ENCODE measurements around the gene IL34. TPM values are rescaled to one million over a fixed set of nuclear protein-coding genes. Genes with fewer than 3 reads are reported as not detected.

Gene IL34
- polyA plus RNA-seq, 1 donor from 2014 or later: 3.0 TPM

- Histone ChIP-seq H3K9me3 (ENCODE audit: low read length) (no peaks in the 10 kb centered on the region), H3K9me2 (ENCODE audit: insufficient read depth, low read length) (no peaks in the 10 kb centered on the region), H3K4me3 (ENCODE audit: low read length) (no peak overlapping the region), H3K27ac (ENCODE audit: low read length) (no peak overlapping the region), H3K9ac (ENCODE audit: low read length) (no peak overlapping the region), H3F3A (ENCODE audit: insufficient read depth, low read length, poor library complexity, severe bottlenecking) (no peaks in the 10 kb centered on the region), H3K4me2 (ENCODE audit: low read length) (no peak overlapping the region), H3K79me2 (replicated peaks; ENCODE audit: insufficient read depth, low read length) (peaks cover 23% of the 10 kb centered on the region), H3K36me3 (ENCODE audit: insufficient read depth, low read length) (no peaks in the 10 kb centered on the region), H3K27me3 (ENCODE audit: insufficient read depth, low read depth, low read length) (no peaks in the 10 kb centered on the region), H2AFZ (ENCODE audit: low read depth, low read length) (no peak overlapping the region), H4K20me1 (ENCODE audit: insufficient read depth) (peaks cover 3% of the 10 kb centered on the region)
- TF ChIP-seq TAF1 (IDR thresholded peaks at IDR 0.05; ENCODE audit: low read depth) (no peak), SMC3 (conservative IDR thresholded peaks at IDR 0.05; ENCODE audit: poor library complexity) (no peak), RAD21 (conservative IDR thresholded peaks at IDR 0.05) (no peak), REST (IDR thresholded peaks at IDR 0.05; ENCODE audit: borderline replicate concordance) (no peak), CTCF (IDR thresholded peaks at IDR 0.05; ENCODE audit: poor library complexity, severe bottlenecking) (no peak), POLR2AphosphoS5 (IDR thresholded peaks at IDR 0.05) (no peak), MXI1 (conservative IDR thresholded peaks at IDR 0.05; ENCODE audit: poor library complexity, severe bottlenecking) (no peak), EP300 (conservative IDR thresholded peaks at IDR 0.05; ENCODE audit: poor library complexity, severe bottlenecking) (no peak), EZH2 (IDR thresholded peaks at IDR 0.05; ENCODE audit: borderline replicate concordance, insufficient read depth, low read length, poor library complexity, severe bottlenecking) (no peak)
Measured at GRCh38 chr16:70687671-70688245, 41.4 kb downstream of the IL34 start.

- Histone ChIP-seq H3K9me3 (ENCODE audit: low read length) (no peaks in the 10 kb centered on the region), H3K27me3 (ENCODE audit: insufficient read depth, low read depth, low read length) (no peaks in the 10 kb centered on the region), H3K4me2 (ENCODE audit: low read length) (no peak overlapping the region), H3K36me3 (ENCODE audit: insufficient read depth, low read length) (no peaks in the 10 kb centered on the region), H4K20me1 (ENCODE audit: insufficient read depth) (peaks cover under 1% of the 10 kb centered on the region), H3K9ac (ENCODE audit: low read length) (no peak overlapping the region), H3F3A (ENCODE audit: insufficient read depth, low read length, poor library complexity, severe bottlenecking) (no peaks in the 10 kb centered on the region), H3K27ac (ENCODE audit: low read length) (no peak overlapping the region), H3K79me2 (replicated peaks; ENCODE audit: insufficient read depth, low read length) (peaks cover 19% of the 10 kb centered on the region), H2AFZ (ENCODE audit: low read depth, low read length) (no peak overlapping the region), H3K4me3 (ENCODE audit: low read length) (no peak overlapping the region), H3K9me2 (ENCODE audit: insufficient read depth, low read length) (no peaks in the 10 kb centered on the region)
- TF ChIP-seq RAD21 (conservative IDR thresholded peaks at IDR 0.05): no peak
- no peak for TF ChIP-seq SMC3 (conservative IDR thresholded peaks at IDR 0.05; ENCODE audit: poor library complexity)
Measured at GRCh38 chr16:70688246-70688742, 41.9 kb downstream of the IL34 start.

Data from neural cell (in vitro differentiated cells).